Activated CD4-positive, alpha-beta T cell treated with anti-CD3 and anti-CD28 coated beads, Interleukin-10, Interleukin-2, amounts not matched to agents 100 ng/mL and 50 ng/mL, durations not matched to agents 16 hours and 8 hours (primary cell): ENCODE results near the gene OPCML.
A peak's percentile ranks its signal among the peaks of the same experiment; 100 is the strongest.

ENCODE experiments used
- DNase-seq: peaks from one replicate; pipeline ENCODE4 v3.0.0-alpha.2; 2020

Gene OPCML

GRCh38 chr11:132971351-132971750 is 561.0 kb downstream of the OPCML start:
- DNase-seq: no peak

- DNase-seq: no peak
Measured at GRCh38 chr11:132969892-132970291, 562.4 kb downstream of the OPCML start.

GRCh38 chr11:132962041-132962440 is 570.3 kb downstream of the OPCML start:
- DNase-seq: no peak

GRCh38 chr11:132961453-132961852 is 570.8 kb downstream of the OPCML start:
- no peak for DNase-seq

GRCh38 chr11:132960273-132961078 is 571.8 kb downstream of the OPCML start:
- no peak for DNase-seq

- no peak for DNase-seq
Measured at GRCh38 chr11:132959693-132960092, 572.6 kb downstream of the OPCML start.

GRCh38 chr11:132957881-132958280 is 574.4 kb downstream of the OPCML start:
- no peak for DNase-seq

- DNase-seq: no peak
Measured at GRCh38 chr11:132948252-132948651, 584.0 kb downstream of the OPCML start.

GRCh38 chr11:132944569-132944944 is 587.7 kb downstream of the OPCML start:
- no peak for DNase-seq

GRCh38 chr11:132943706-132944568 is 588.4 kb downstream of the OPCML start:
- no peak for DNase-seq

GRCh38 chr11:132943357-132943705 is 589.0 kb downstream of the OPCML start:
- no peak for DNase-seq

GRCh38 chr11:132942611-132943356 is 589.5 kb downstream of the OPCML start:
- DNase-seq: no peak

- DNase-seq: no peak
Measured at GRCh38 chr11:132941761-132942160, 590.5 kb downstream of the OPCML start.

- peak; percentile 13 for DNase-seq
Measured at GRCh38 chr11:132941024-132941646, 591.2 kb downstream of the OPCML start.

GRCh38 chr11:132937016-132937415 is 595.3 kb downstream of the OPCML start:
- DNase-seq: no peak

- DNase-seq: no peak
Measured at GRCh38 chr11:132935383-132935782, 596.9 kb downstream of the OPCML start.

- DNase-seq: no peak
Measured at GRCh38 chr11:132933703-132934102, 598.6 kb downstream of the OPCML start.

- DNase-seq: no peak
Measured at GRCh38 chr11:132925825-132926469, 606.4 kb downstream of the OPCML start.

- no peak for DNase-seq
Measured at GRCh38 chr11:132921597-132921996, 610.7 kb downstream of the OPCML start.

- DNase-seq: no peak
Measured at GRCh38 chr11:132920451-132921096, 611.7 kb downstream of the OPCML start.

GRCh38 chr11:132914600-132914999 is 617.7 kb downstream of the OPCML start:
- DNase-seq: no peak

- DNase-seq: no peak
Measured at GRCh38 chr11:132913886-132914285, 618.4 kb downstream of the OPCML start.
